GM18867 (cell line): ENCODE results near the gene CHD3.
A peak's percentile ranks its signal among the peaks of the same experiment; 100 is the strongest.
"Not testable (repeated sequence)": the region's sequence is repeated elsewhere in the genome, so short reads cannot be mapped to it uniquely, and the experiment has no call there.

ENCODE experiments used
- ATAC-seq: cut with Tn5 transposase; IDR thresholded peaks from one replicate; pipeline ENCODE4 v1.9.1; 2021; ENCODE audit warnings: mild to moderate bottlenecking, moderate library complexity; ENCODE audit not compliant: unreplicated experiment

CHD3 gene

GRCh38 chr17:7930841-7931631 lies 42.4 kb downstream of the CHD3 start:
- no peak for ATAC-seq

- ATAC-seq: peak; percentile 86
Observed at GRCh38 chr17:7931709-7932482, 43.3 kb downstream of the CHD3 start, which contains the start of the genes CNTROB and TRAPPC1. TSS of gene CNTROB (plus strand) at chr17:7932206. CDS start at chr17:7933080, 874 bp downstream. TSS of gene TRAPPC1 (minus strand) at chr17:7931946. CDS start at chr17:7931829, 117 bp downstream.

- peak; percentile 12 for ATAC-seq
Observed at GRCh38 chr17:7932483-7932891, 43.9 kb downstream of the CHD3 start.

- ATAC-seq: no peak
Observed at GRCh38 chr17:7932949-7933348, 44.4 kb downstream of the CHD3 start.

- no peak for ATAC-seq
Observed at GRCh38 chr17:7935859-7936258, 47.3 kb downstream of the CHD3 start.

GRCh38 chr17:7940034-7940433 lies 51.4 kb downstream of the CHD3 start:
- no peak for ATAC-seq

- no peak for ATAC-seq
Observed at GRCh38 chr17:7940743-7941142, 52.2 kb downstream of the CHD3 start.

- ATAC-seq: no peak
Observed at GRCh38 chr17:7943291-7943690, 54.7 kb downstream of the CHD3 start.

- no peak for ATAC-seq
Observed at GRCh38 chr17:7944326-7944725, 55.7 kb downstream of the CHD3 start.

- no peak for ATAC-seq
Observed at GRCh38 chr17:7945651-7946050, 57.1 kb downstream of the CHD3 start.

GRCh38 chr17:7946441-7946840 lies 57.9 kb downstream of the CHD3 start:
- ATAC-seq: no peak

- no peak for ATAC-seq
Observed at GRCh38 chr17:7947651-7948050, 59.1 kb downstream of the CHD3 start.

- no peak for ATAC-seq
Observed at GRCh38 chr17:7950578-7950977, 62.0 kb downstream of the CHD3 start.

- ATAC-seq: peak; percentile 74
Observed at GRCh38 chr17:7951143-7951792, 62.7 kb downstream of the CHD3 start.

GRCh38 chr17:7953266-7953665 lies 64.7 kb downstream of the CHD3 start:
- not testable (repeated sequence) for ATAC-seq

- no peak for ATAC-seq
Observed at GRCh38 chr17:7955414-7956227, 67.0 kb downstream of the CHD3 start.

- ATAC-seq: no peak
Observed at GRCh38 chr17:7956228-7956965, 67.8 kb downstream of the CHD3 start.

GRCh38 chr17:7959503-7960253 lies 71.1 kb downstream of the CHD3 start:
- ATAC-seq: no peak

- ATAC-seq: no peak
Observed at GRCh38 chr17:7961421-7961820, 72.8 kb downstream of the CHD3 start.
